Testis (tissue), 3 donors: ENCODE data around the gene SHISA4. TPM values are rescaled to one million over a fixed set of nuclear protein-coding genes. Genes with fewer than 3 reads are reported as not detected.
A peak's percentile ranks its signal among the peaks of the same experiment; 100 is the strongest.

Source experiments
- DNase-seq: peaks from one replicate; pipeline ENCODE4 v3.0.0-alpha.2; 2019
- H3K27ac ChIP-seq, 2 donors: fragments of 200-600 bp; sonication (generic); one replicate each; pipeline ENCODE4 v1.5.1; 2019
- H3K27me3 ChIP-seq: fragments of 200-600 bp; sonication (generic); one replicate; pipeline ENCODE4 v1.5.1; 2019
- H3K36me3 ChIP-seq: fragments of 200-600 bp; sonication (generic); one replicate; pipeline ENCODE4 v1.5.1; 2017; ENCODE audit warnings: low read depth; ENCODE audit errors: missing control alignments
- H3K4me1 ChIP-seq: fragments of 200-600 bp; sonication (generic); one replicate; pipeline ENCODE4 v1.5.1; 2019
- H3K4me3 ChIP-seq, 2 donors: fragments of 200-600 bp; sonication (generic); one replicate each; pipeline ENCODE4 v1.5.1; 2017 to 2019
- H3K9me3 ChIP-seq: fragments of 200-600 bp; sonication (generic); one replicate; pipeline ENCODE4 v1.5.1; 2017
- POLR2A ChIP-seq: fragments of 450-650 bp; IDR thresholded peaks from one replicate; pipeline ENCODE4 v1.6.1; 2017; ENCODE audit warnings: antibody characterized with exemption, mild to moderate bottlenecking, moderate library complexity
- WGBS, 2 donors: methylation state at CpG; one replicate each; pipeline ENCODE4 v1.1.5; 2018; 5-methylcytosine and 5-hydroxymethylcytosine counted together
- intact Hi-C: fragments of 100-400 bp; cut with DNase I; formaldehyde crosslinking; loops from one replicate; pipeline ENCODE4 v1.15.1; 2023; ENCODE audit warnings: low total_unique reads
- polyA plus RNA-seq: library from polyadenylated mRNA; stranded (reverse); fragments of 350-450 nt; fragmentation: Illumina TruSeq; extraction: RNeasy Lipid Tissue Mini Kit (QIAGEN cat#74804); gene quantifications from one replicate; pipeline ENCODE4 v1.2.3, GENCODE V29; 2014; ENCODE audit warnings: low read depth, low replicate concordance; ENCODE audit not compliant: insufficient read depth
- total RNA-seq, 2 donors: library from RNA; depleted of rRNA; stranded (reverse); fragments of >200 nt; gene quantifications; one replicate each; pipeline ENCODE4 v1.2.3, GENCODE V29; 2016
- TF ChIP-seq, protein P1 (sequence below), 3 experiments: fragments of 450-650 bp in 2 of 3; fragments of 200-600 bp in 1 of 3; sonication (generic) in 1 of 3; IDR thresholded peaks; one replicate each; pipeline ENCODE4 v1.5.1; 2016 to 2019; ENCODE audit warnings: antibody characterized with exemption in 3 of 3, mild to moderate bottlenecking in 2 of 3, moderate library complexity in 1 of 3

The SHISA4 gene
- total and polyA plus RNA-seq, 3 donors from 2014 or later, result 32.6 to 48.0 (median 45.5) TPM

DNA sequence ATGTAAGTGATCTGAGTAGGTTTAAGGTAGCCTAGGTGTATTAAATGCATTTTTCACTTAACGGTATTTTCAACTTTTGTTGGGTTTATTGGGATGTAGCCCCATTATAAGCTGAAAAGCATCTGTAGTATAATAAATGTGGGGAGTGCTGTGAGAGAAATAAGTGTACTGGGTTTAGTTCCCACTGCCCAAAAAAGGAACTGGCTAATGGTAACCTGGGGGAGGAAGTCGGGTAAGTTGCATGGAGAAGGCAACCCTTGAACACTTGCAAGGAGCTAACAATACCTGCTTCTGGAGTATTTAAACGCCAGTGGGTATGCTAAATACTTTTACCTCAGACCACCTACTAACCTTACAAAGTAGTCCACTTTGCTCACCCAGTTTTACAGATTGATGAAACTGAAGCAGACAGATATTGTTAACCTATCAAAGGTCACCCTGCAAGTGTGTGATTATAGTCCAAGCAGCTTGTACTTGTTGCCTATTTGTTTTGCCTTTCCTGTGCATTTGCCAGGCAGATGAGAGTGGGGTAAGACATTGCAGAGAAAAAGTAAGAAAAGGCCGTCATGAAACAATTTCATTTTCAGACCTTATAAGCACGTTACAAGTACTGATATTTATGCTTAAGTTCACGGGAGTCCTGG, 7.6 kb upstream of the SHISA4 start:
- no peak for DNase-seq
- no peaks in the 10 kb centered on the region for H3K27me3 ChIP-seq
- H3K9me3 ChIP-seq, result no peaks in the 10 kb centered on the region
- H3K27ac ChIP-seq, result no peak overlapping the region
- intact Hi-C loops, result no loop called here
- H3K4me1 ChIP-seq, result peaks cover 32% of the 10 kb centered on the region
- TF ChIP-seq, protein P1, sequence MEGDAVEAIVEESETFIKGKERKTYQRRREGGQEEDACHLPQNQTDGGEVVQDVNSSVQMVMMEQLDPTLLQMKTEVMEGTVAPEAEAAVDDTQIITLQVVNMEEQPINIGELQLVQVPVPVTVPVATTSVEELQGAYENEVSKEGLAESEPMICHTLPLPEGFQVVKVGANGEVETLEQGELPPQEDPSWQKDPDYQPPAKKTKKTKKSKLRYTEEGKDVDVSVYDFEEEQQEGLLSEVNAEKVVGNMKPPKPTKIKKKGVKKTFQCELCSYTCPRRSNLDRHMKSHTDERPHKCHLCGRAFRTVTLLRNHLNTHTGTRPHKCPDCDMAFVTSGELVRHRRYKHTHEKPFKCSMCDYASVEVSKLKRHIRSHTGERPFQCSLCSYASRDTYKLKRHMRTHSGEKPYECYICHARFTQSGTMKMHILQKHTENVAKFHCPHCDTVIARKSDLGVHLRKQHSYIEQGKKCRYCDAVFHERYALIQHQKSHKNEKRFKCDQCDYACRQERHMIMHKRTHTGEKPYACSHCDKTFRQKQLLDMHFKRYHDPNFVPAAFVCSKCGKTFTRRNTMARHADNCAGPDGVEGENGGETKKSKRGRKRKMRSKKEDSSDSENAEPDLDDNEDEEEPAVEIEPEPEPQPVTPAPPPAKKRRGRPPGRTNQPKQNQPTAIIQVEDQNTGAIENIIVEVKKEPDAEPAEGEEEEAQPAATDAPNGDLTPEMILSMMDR (IDR thresholded peaks at IDR 0.05), result no peak
- TF ChIP-seq POLR2A, result no peak
- H3K36me3 ChIP-seq, result no peaks in the 10 kb centered on the region
- WGBS, 2 donors, result 66 to 71% methylated on average over 6 of the region's 6 CpGs
- no peak overlapping the region for H3K4me3 ChIP-seq

DNA sequence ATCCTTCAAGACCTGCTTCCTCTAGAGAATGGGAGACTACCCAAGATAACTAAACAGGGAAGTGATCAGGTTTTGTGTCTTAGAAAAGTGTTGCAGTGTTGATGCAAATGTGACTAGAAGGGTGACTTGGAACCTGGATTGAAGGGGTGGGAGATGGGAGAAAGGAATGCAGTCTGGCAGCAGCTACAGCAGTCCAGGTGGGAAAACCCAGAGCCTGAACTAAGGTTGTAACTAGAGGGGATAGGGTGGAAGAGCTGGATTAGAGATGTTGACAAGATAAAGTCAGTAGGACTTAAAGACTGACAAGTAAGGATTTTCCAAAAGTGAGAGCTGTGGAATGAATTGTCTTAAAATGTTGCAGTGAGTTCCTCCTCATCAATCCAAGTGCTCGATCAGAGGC, 7.1 kb upstream of the SHISA4 start:
- Histone ChIP-seq H3K36me3 (no peaks in the 10 kb centered on the region), H3K4me3 (no peak overlapping the region), H3K27me3 (no peaks in the 10 kb centered on the region), H3K9me3 (no peaks in the 10 kb centered on the region), H3K27ac (no peak overlapping the region), H3K4me1 (peaks cover 32% of the 10 kb centered on the region)
- TF ChIP-seq, protein P1 (IDR thresholded peaks at IDR 0.05), result no peak
- TF ChIP-seq POLR2A, result no peak
- WGBS, 2 donors, result 56 to 67% methylated on average over 1 of the region's 1 CpG
- intact Hi-C loops, result no loop called here
- no peak for DNase-seq

DNA sequence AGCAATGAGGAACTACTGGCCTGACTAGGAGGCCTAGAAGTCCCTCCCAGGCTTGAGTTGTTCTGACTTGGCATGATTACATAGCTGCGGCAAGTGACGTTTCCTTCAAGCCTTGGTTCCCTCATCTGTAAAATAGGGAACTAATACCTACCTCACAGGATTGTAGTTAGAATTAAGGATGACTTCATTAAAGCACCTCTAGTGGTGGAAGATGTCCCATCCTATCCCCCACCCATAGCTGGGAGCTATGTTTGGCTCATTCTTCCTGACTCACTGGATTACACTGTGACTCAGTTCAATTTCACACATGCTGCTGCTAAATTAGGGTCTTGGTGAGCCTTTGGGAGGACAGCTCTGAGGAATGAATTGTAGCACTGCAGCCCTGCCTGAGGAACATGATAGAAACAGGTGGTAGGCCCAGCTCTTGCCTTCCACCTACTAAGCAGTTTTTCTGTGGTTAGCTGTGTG, 6.0 kb upstream of the SHISA4 start:
- DNase-seq, result peak; percentile 16
- H3K27me3 ChIP-seq, result no peaks in the 10 kb centered on the region
- H3K9me3 ChIP-seq, result no peaks in the 10 kb centered on the region
- H3K27ac ChIP-seq, result no peak overlapping the region
- 78 to 83% methylated on average over 2 of the region's 2 CpGs for WGBS, 2 donors
- no peak overlapping the region for H3K4me3 ChIP-seq
- H3K36me3 ChIP-seq, result no peaks in the 10 kb centered on the region
- intact Hi-C loops, result no loop called here
- TF ChIP-seq, protein P1 (IDR thresholded peaks at IDR 0.05), result no peak
- TF ChIP-seq POLR2A, result no peak
- H3K4me1 ChIP-seq, result peaks cover 32% of the 10 kb centered on the region

DNA sequence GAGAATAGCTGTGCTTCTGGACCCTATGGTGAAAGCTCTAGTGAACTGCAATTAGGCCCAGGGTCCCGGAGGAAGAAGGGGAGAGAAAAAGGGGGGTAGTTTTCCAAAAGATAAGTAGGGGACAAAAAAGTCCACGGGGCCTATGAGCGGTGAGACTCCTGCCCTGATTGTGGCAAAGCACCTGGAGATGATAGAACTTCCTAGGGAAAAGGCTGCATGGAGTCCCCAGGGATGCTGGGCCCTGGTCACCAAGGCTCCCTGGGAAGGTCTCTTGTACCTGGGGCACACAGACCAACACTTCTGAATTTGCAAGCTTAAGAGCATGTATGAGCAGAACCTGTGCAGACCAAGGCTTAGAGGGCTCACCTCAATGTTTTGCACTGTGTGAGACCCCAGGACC, 5.4 kb upstream of the SHISA4 start:
- H3K27me3 ChIP-seq, result no peaks in the 10 kb centered on the region
- TF ChIP-seq, protein P1 (IDR thresholded peaks at IDR 0.05), result no peak
- no peak for TF ChIP-seq POLR2A
- no peaks in the 10 kb centered on the region for H3K36me3 ChIP-seq
- peak overlapping the region in 1 of 2 donors; percentile 63 for H3K27ac ChIP-seq
- WGBS, 2 donors, result 76 to 87% methylated on average over 3 of the region's 3 CpGs
- intact Hi-C loops, result no loop called here
- no peak for DNase-seq
- no peak overlapping the region for H3K4me3 ChIP-seq
- peaks cover 35% of the 10 kb centered on the region for H3K4me1 ChIP-seq
- H3K9me3 ChIP-seq, result no peaks in the 10 kb centered on the region

DNA sequence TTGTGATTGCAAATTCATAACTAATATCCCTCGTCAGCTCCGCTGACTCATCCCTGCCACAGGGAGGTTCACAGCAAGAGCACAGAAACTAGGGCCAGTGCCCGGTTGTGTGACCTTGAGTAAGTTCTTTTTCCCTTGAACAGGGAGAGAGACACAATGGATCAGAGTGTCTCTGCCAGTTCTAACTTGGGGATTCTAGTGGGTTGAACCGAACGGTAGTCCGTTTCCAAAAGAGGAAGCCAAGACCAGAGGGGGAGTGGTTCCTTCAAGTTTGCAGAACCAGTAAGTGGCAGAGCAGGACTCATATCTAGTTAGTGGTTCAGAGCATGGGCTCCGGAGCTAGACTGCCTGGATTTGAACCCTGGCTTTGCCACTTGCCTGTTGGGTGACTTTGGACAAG, 4.9 kb upstream of the SHISA4 start:
- TF ChIP-seq, protein P1 (IDR thresholded peaks at IDR 0.05), result no peak
- TF ChIP-seq POLR2A, result no peak
- no peaks in the 10 kb centered on the region for H3K9me3 ChIP-seq
- no peaks in the 10 kb centered on the region for H3K36me3 ChIP-seq
- H3K27ac ChIP-seq, result peak overlapping the region; percentile 40 to 63
- H3K4me1 ChIP-seq, result peaks cover 35% of the 10 kb centered on the region
- WGBS, 2 donors, result 26 to 29% methylated on average over 7 of the region's 7 CpGs
- no peak overlapping the region for H3K4me3 ChIP-seq
- H3K27me3 ChIP-seq, result no peaks in the 10 kb centered on the region
- DNase-seq, result peak; percentile 86
- intact Hi-C loops, result no loop called here
